BJ (cell line): ENCODE results near the gene FAM216B. TPM values are rescaled to one million over a fixed set of nuclear protein-coding genes. Genes with fewer than 3 reads are reported as not detected.
A peak's percentile ranks its signal among the peaks of the same experiment; 100 is the strongest.
"Not testable (repeated sequence)": the region's sequence is repeated elsewhere in the genome, so short reads cannot be mapped to it uniquely, and the experiment has no call there.

Source experiments
- CTCF ChIA-PET: fragments of 350-600 bp; formaldehyde crosslinking; extraction: SDS; loops from one replicate; lab custom pipeline; 2021; ENCODE audit warnings: antibody characterized with exemption, inconsistent platforms; lab: Yijun Ruan, JAX
- POLR2A ChIA-PET: fragments of 300-600 bp; sonication (Branson Sonifier 250); formaldehyde crosslinking; extraction: SDS; loops from one replicate; lab custom pipeline; 2021; ENCODE audit warnings: antibody characterized with exemption; lab: Charles Lee
- DNase-seq: peaks from one replicate; pipeline ENCODE4 v3.0.0-alpha.2; 2011; ENCODE audit warnings: low read depth
- H3K27me3 ChIP-seq: 2 replicates; pipeline ENCODE4 v1.6.0; 2011; ENCODE audit warnings: low read length; ENCODE audit not compliant: control insufficient read depth, insufficient read depth
- H3K36me3 ChIP-seq: 2 replicates; pipeline ENCODE4 v1.5.1; 2011; ENCODE audit warnings: low read length; ENCODE audit not compliant: control insufficient read depth, insufficient read depth
- H3K4me3 ChIP-seq: 2 replicates; pipeline ENCODE4 v1.5.1; 2011; ENCODE audit warnings: low read depth, mild to moderate bottlenecking, control low read depth, low read length
- CTCF ChIP-seq: IDR thresholded peaks from 2 replicates; pipeline ENCODE4 v1.5.1; 2011; ENCODE audit warnings: low read depth, mild to moderate bottlenecking, control low read depth, inconsistent platforms, low read length, moderate library complexity; ENCODE audit not compliant: insufficient read depth
- polyA plus RNA-seq: library from polyadenylated mRNA; depleted of rRNA; stranded (reverse); fragments of >200 nt; gene quantifications from 2 replicates; pipeline ENCODE4 v1.2.3, GENCODE V29; 2011

The FAM216B gene
- polyA plus RNA-seq, 1 experiment: not detected

- Histone ChIP-seq H3K4me3 (no peak overlapping the region), H3K36me3 (no peaks in the 10 kb centered on the region), H3K27me3 (no peaks in the 10 kb centered on the region)
- ChIA-PET POLR2A (interaction anchor here (0.5 kb wide), 1 partner anchor 757 kb away, joined by 4 read pairs; no protein-coding TSS in a partner anchor), CTCF (interaction anchor here (0.5 to 1.0 kb wide), 2 partner anchors 13 to 15 kb away, joined by 3 to 4 read pairs; no protein-coding TSS in a partner anchor)
- TF ChIP-seq CTCF: no peak
- DNase-seq: no peak
Measured at GRCh38 chr13:42808341-42808940, 27.1 kb downstream of the FAM216B start.

GRCh38 chr13:42812316-42812715, 30.9 kb downstream of the FAM216B start:
- Histone ChIP-seq H3K36me3 (no peaks in the 10 kb centered on the region), H3K4me3 (no peak overlapping the region), H3K27me3 (no peaks in the 10 kb centered on the region)
- ChIA-PET POLR2A (no interaction called here), CTCF (interaction anchor here (1.3 kb wide), 1 partner anchor 152 kb away, joined by 3 read pairs; no protein-coding TSS in a partner anchor)
- TF ChIP-seq CTCF: no peak
- no peak for DNase-seq

GRCh38 chr13:42814868-42815267, 33.5 kb downstream of the FAM216B start:
- Histone ChIP-seq H3K4me3 (no peak overlapping the region), H3K36me3 (no peaks in the 10 kb centered on the region)
- CTCF ChIA-PET: no interaction called here

GRCh38 chr13:42815681-42816080, 34.3 kb downstream of the FAM216B start:
- Histone ChIP-seq H3K27me3 (no peaks in the 10 kb centered on the region), H3K36me3 (no peaks in the 10 kb centered on the region), H3K4me3 (no peak overlapping the region)
- POLR2A ChIA-PET: no interaction called here
- no peak for TF ChIP-seq CTCF
- DNase-seq: no peak
- CTCF ChIA-PET: no interaction called here

More at GRCh38 chr13:42814868-42815267, 33.5 kb downstream of the FAM216B start:
- H3K27me3 ChIP-seq: no peaks in the 10 kb centered on the region
- POLR2A ChIA-PET: no interaction called here
- peak; percentile 59 for DNase-seq
- no peak for TF ChIP-seq CTCF

DNA sequence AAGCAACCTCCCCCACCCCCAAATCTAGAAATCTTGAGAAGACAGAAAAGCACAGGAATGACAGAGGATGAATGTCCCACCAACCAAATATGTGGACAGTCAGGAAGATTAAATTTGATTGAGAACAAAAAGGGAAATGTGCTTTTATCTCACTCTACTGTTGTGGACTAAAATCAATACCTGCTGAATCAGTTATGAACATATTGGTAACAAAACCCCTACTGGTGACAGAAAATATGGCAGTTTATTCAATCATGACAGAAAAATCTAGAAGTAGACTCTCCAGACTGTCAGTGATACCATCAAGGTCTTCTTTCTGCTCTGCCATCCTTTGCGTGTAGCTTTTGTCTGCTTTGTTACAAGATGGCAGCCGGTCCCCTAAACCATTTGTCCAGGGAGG, 35.2 kb downstream of the FAM216B start:
- TF ChIP-seq CTCF: 0 out of 2 replicates have a peak, but pooled peaks have one; percentile 23
- Histone ChIP-seq H3K27me3 (no peaks in the 10 kb centered on the region), H3K36me3 (no peaks in the 10 kb centered on the region), H3K4me3 (no peak overlapping the region)
- no peak for DNase-seq
- CTCF ChIA-PET: interaction anchor here (0.6 kb wide), 1 partner anchor 1713 kb away, joined by 4 read pairs; no protein-coding TSS in a partner anchor
- POLR2A ChIA-PET: no interaction called here

DNA sequence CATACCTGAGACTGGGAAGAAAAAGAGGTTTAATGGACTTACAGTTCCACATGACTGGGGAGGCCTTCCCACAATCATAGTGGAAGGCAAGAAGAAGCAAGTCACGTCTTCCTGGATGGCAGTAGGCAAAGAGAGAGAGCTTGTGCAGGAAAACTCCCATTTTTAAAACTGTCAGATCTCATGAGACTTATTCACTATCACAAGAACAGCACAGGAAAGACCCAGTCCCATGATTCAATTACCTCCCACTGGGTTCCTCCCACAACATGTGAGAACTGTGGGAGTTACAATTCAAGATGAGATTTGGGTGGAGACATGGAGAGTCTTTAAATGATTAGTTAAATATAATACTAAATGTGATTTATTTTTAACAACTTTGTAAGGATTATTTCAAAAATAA, 38.3 kb downstream of the FAM216B start:
- CTCF ChIA-PET, DNase-seq, H3K27me3 ChIP-seq, H3K36me3 ChIP-seq, H3K4me3 ChIP-seq, POLR2A ChIA-PET: not testable (repeated sequence)
